Fibroblast of skin of left quadriceps (primary cell): ENCODE measurements around the gene MAP2.
"Not testable (repeated sequence)": the region's sequence is repeated elsewhere in the genome, so short reads cannot be mapped to it uniquely, and the experiment has no call there.

Source experiments
- DNase-seq, 2 experiments: peaks; one replicate each; pipeline ENCODE4 v3.0.0-alpha.2; 2013; ENCODE audit warnings: low read depth in 2 of 2

The MAP2 gene

DNA sequence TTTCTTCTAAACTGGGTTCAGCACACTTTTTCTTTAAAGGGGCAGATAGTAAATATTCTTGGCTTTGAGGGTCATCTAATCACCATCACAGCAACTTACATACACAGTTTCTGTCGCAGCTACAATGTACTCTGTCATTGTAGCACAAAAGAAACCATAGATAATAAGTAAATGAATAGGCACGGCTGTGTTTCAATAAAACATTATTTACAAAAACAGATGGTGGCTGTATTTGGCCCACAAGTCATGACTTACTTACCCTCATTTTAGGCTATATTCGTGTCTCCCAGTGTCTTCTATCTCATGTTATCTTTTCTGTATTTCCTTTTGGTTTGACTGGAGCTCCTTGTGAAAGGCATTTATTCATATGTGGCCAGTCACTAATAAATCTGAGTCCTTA lies 168.3 kb downstream of the MAP2 start:
- DNase-seq: no peak

GRCh38 chr2:209593930-209594329 lies 170.1 kb downstream of the MAP2 start:
- DNase-seq: no peak

GRCh38 chr2:209596262-209596661 lies 172.4 kb downstream of the MAP2 start:
- no peak for DNase-seq

- DNase-seq: not testable (repeated sequence)
Observed at GRCh38 chr2:209598227-209598626, 174.4 kb downstream of the MAP2 start.

- no peak for DNase-seq
Observed at GRCh38 chr2:209600341-209601171, 176.7 kb downstream of the MAP2 start.

- no peak for DNase-seq
Observed at GRCh38 chr2:209601497-209601896, 177.7 kb downstream of the MAP2 start.

DNA sequence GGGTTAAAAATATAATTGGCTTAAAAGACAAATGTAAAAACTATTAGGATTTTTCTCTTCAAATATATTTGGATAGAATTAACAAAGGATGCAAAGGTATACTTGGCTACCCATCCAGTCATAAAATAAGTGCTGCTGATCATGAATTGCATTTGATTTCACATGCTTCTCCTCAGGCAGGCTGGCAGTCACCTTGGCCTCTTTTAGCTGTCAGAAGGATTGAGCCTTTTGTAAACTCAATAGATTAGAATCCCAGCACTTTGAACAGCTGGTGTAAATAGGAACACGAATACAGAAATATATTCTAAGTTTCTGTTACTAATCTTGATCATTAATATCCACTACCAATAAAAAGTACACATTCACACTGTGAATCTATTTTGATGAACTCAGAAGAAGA lies 178.4 kb downstream of the MAP2 start:
- no peak for DNase-seq

GRCh38 chr2:209609531-209609930 lies 185.7 kb downstream of the MAP2 start:
- DNase-seq: no peak

DNA sequence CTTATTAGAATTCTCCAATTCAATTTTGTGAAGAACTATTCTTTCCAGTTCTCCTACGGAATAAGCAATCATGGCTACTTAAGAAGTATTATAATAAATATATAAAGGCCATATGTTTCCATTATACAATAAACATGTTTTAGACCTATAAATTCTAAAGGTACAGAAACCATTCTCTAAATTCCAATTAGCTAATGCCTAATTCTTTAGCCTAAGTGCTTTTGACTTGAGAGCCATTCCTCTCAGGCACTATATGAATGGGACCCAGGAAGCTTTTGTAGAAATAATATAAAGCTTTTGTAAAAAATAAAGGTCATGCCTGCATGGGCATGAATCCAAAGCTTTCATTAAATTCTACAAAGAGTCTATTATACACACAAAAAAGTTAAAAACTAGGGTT lies 186.8 kb downstream of the MAP2 start:
- no peak for DNase-seq

- DNase-seq: no peak
Observed at GRCh38 chr2:209613649-209614305, 189.9 kb downstream of the MAP2 start.

GRCh38 chr2:209614690-209615369 lies 191.0 kb downstream of the MAP2 start:
- DNase-seq: no peak

- no peak for DNase-seq
Observed at GRCh38 chr2:209619782-209620181, 195.9 kb downstream of the MAP2 start.

- DNase-seq: no peak
Observed at GRCh38 chr2:209624192-209624938, 200.5 kb downstream of the MAP2 start.

GRCh38 chr2:209629597-209629996 lies 205.8 kb downstream of the MAP2 start:
- no peak for DNase-seq

DNA sequence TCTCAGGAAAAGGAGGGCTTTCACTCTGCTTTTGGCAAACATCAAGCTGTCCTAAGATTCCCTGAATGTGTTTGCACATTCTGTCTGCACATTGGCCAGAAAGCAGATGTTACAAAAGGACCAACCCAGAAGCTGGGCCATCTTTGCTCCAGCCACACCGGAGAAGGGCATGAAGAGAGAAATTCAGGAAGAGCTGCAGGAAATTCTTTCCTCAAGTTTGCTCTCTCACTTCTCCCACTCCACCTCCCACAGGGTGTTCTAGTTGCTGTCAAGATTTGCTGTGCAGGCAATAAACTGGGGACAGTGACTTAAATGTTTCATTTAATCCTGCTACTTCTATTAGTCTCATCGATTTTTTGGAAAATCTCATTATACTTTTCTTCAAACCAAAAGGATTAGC lies 210.1 kb downstream of the MAP2 start:
- no peak for DNase-seq

DNA sequence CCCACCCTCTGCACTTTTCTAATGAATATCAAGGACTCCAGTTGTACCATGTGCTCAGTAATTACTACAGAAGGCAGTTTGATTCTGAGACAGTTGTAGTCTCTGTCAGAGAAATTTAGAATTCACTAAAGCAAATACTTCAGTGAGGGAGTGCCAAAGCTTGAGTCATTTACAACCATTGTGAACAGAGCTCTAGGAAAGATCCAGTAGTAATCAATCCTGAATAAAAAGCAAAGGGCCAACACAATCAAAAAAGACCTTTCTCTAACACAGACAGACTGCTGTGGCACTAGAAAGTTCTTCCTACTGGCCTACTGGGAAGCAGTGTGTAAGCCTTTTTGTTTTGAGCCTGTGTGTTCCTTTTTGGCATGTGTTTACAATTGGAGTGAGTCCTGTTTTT lies 212.2 kb downstream of the MAP2 start:
- DNase-seq: no peak

GRCh38 chr2:209637293-209637692 lies 213.4 kb downstream of the MAP2 start:
- DNase-seq: no peak

- peak; percentile 29 to 32 for DNase-seq
Observed at GRCh38 chr2:209638346-209638745, 214.5 kb downstream of the MAP2 start.

DNA sequence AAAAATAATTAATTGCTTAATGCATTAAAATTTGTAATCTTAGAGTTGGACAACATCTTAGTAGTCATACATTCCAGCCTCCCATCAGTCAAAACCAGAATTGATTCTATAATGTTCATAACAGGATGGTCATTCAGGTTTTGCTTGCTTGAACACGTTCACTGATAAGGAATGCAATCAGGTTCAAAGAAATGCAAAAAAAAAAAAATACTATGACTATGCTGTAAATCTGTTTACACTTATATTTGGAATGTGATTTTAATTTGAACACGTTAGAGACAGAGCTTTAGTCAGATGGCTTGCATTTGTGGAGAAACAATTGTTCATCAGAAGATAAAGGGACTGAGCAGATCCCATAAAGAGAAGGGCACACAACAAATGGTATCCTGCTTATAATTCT lies 216.5 kb downstream of the MAP2 start:
- no peak for DNase-seq

DNA sequence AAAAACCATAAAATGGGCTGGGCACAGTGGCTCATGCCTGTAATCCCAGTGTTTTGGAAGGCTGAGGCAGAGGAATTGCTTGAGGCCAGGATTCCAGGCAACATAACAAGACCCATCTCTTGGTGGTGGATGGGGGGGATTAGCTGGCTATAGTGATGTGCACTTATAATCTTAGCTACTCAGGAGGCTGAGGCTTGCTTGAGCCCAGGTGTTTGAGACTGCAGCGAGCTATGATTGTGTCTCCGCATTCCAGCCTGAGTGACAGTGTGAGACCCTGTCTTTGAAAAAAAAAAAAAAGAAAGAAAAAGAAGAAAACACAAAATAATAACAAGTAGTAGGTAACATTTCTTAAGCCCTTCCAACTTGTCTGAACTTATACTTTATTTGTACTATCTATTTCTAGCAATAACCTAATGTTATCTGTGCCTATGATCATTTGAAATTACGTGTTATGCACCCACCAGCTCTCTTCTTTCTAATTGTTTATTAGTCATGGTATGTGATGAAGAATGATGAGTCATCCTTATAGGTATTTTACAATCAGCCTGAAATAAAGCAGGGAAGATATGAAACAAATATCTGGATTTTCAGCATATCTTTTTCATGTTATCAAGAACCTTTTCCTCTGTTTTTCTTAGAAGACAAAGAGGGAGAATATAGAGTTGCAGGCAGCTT lies 218.4 kb downstream of the MAP2 start:
- no peak for DNase-seq

DNA sequence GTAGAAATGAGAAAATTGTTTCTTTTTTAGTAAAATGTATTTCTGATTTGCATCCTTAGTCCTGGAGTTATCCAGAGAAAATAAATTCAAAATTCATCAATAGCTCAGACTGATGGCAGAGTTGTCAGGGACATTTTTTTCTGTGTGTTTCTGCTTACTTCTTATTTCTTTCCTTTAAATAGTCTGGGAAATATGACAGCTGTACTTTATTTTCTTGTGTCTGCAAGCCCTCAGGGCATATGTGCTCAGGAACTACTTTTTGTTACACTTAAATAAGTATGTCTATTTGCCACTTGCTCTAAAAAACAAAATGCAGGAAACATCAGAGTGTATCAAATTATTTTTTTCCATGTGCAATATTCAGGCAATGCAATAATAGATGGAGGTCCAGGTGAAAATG lies 221.0 kb downstream of the MAP2 start:
- DNase-seq: no peak

- peak; percentile 52 to 55 for DNase-seq
Observed at GRCh38 chr2:209648714-209649113, 224.9 kb downstream of the MAP2 start.
